PC-9 (cell line): ENCODE measurements around the gene ZNF234.

Source experiments
- EZH2 ChIP-seq: fragments of 200-600 bp; sonication (generic); IDR thresholded peaks from 2 replicates; pipeline ENCODE4 v1.8.0; 2017; ENCODE audit warnings: antibody characterized with exemption, low read depth
- TF ChIP-seq, protein P1 (sequence below): fragments of 200-600 bp; sonication (generic); conservative IDR thresholded peaks from 2 replicates; pipeline ENCODE4 v1.6.1; 2017; ENCODE audit warnings: mixed run types, antibody characterized with exemption, mild to moderate bottlenecking, moderate library complexity

DNA sequence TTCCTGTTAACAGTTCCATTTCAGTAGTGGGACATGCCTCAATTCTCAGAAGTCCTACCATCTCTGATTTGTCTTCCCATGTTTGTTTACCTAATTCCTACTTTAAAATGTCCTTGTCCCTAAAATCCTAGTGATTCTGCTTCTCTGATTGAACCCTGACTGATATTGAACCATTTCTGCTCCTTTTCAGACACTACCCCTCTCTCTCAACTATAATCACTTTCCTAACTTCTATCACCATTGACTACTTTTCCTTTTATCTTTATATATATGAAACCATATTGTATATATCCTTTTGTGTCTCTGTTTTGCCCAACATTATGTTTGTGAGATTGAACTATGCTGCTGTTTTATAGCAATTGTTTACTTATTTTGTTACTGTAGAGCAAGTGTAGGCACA lies 55.4 kb downstream of the ZNF234 start:
- TF ChIP-seq, protein P1, sequence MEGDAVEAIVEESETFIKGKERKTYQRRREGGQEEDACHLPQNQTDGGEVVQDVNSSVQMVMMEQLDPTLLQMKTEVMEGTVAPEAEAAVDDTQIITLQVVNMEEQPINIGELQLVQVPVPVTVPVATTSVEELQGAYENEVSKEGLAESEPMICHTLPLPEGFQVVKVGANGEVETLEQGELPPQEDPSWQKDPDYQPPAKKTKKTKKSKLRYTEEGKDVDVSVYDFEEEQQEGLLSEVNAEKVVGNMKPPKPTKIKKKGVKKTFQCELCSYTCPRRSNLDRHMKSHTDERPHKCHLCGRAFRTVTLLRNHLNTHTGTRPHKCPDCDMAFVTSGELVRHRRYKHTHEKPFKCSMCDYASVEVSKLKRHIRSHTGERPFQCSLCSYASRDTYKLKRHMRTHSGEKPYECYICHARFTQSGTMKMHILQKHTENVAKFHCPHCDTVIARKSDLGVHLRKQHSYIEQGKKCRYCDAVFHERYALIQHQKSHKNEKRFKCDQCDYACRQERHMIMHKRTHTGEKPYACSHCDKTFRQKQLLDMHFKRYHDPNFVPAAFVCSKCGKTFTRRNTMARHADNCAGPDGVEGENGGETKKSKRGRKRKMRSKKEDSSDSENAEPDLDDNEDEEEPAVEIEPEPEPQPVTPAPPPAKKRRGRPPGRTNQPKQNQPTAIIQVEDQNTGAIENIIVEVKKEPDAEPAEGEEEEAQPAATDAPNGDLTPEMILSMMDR = no peak
- no peak for TF ChIP-seq EZH2
